ENCODE measurements around the gene MAP3K2. TPM values are rescaled to one million over a fixed set of nuclear protein-coding genes. Genes with fewer than 3 reads are reported as not detected.

Gene MAP3K2
- total RNA-seq, 2 experiments from 2014 or later = 103 to 105 TPM

GRCh38 chr2:127330753-127331152 lies 57.0 kb downstream of the MAP3K2 start:
- H3K4me1 ChIP-seq (ENCODE audit: insufficient read depth, low read length) = no peaks in the 10 kb centered on the region
- ATAC-seq (ENCODE audit: poor library complexity) (no peak), DNase-seq (no peak)
- no peak for TF ChIP-seq CTCF (IDR thresholded peaks at IDR 0.05)
- no peak overlapping the region for H3K27ac ChIP-seq (ENCODE audit: low read depth in 1 of 2, low read length in 2 of 2)
- no peak overlapping the region for H3K4me3 ChIP-seq (ENCODE audit: low read length)
- H3K4me1 Mint-ChIP-seq (ENCODE audit: low read depth) = no peaks in the 10 kb centered on the region
- no peaks in the 10 kb centered on the region for H3K9me3 Mint-ChIP-seq
- no peaks in the 10 kb centered on the region for H3K27me3 Mint-ChIP-seq
- peaks cover 61% of the 10 kb centered on the region for H3K36me3 ChIP-seq (ENCODE audit: insufficient read depth, low read length)
- no peak overlapping the region for H3K4me3 Mint-ChIP-seq
- ChIA-PET POLR2A (no interaction called here), CTCF (no interaction called here)
- H3K27me3 ChIP-seq (ENCODE audit: control insufficient read depth in 1 of 2, insufficient read depth in 2 of 2, low read length in 2 of 2) = no peaks in the 10 kb centered on the region
- H3K27ac Mint-ChIP-seq = no peak overlapping the region
- H3K9me3 ChIP-seq (ENCODE audit: control insufficient read depth in 1 of 2, insufficient read depth in 1 of 2, low read length in 2 of 2) = no peaks in the 10 kb centered on the region
- intact Hi-C loops (cut with DNase I, micrococcal nuclease) = no loop called here
- H3K36me3 Mint-ChIP-seq (ENCODE audit: low read depth) = peaks cover 84% of the 10 kb centered on the region

GRCh38 chr2:127326289-127326945 lies 61.4 kb downstream of the MAP3K2 start:
- ChIA-PET CTCF (no interaction called here), POLR2A (no interaction called here)
- H3K36me3 ChIP-seq (ENCODE audit: insufficient read depth, low read length) = peaks cover 74% of the 10 kb centered on the region
- no peaks in the 10 kb centered on the region for H3K27me3 Mint-ChIP-seq
- TF ChIP-seq CTCF (IDR thresholded peaks at IDR 0.05) = no peak
- H3K9me3 ChIP-seq (ENCODE audit: control insufficient read depth in 1 of 2, insufficient read depth in 1 of 2, low read length in 2 of 2) = no peaks in the 10 kb centered on the region
- H3K4me3 ChIP-seq (ENCODE audit: low read length) = no peak overlapping the region
- H3K27me3 ChIP-seq (ENCODE audit: control insufficient read depth in 1 of 2, insufficient read depth in 2 of 2, low read length in 2 of 2) = no peaks in the 10 kb centered on the region
- H3K27ac ChIP-seq (ENCODE audit: low read depth in 1 of 2, low read length in 2 of 2) = no peak overlapping the region
- intact Hi-C loops (cut with DNase I, micrococcal nuclease) = loop anchor here in 1 of 2 experiments (10.0 kb wide), 1 partner anchor 88 kb away; the partner anchor contains the start of gene PROC
- no peak for DNase-seq
- H3K4me3 Mint-ChIP-seq = no peak overlapping the region
- no peak for ATAC-seq (ENCODE audit: poor library complexity)
- H3K9me3 Mint-ChIP-seq = no peaks in the 10 kb centered on the region
- H3K27ac Mint-ChIP-seq = no peak overlapping the region
- H3K4me1 ChIP-seq (ENCODE audit: insufficient read depth, low read length) = no peaks in the 10 kb centered on the region
- no peaks in the 10 kb centered on the region for H3K4me1 Mint-ChIP-seq (ENCODE audit: low read depth)
- peaks cover 84% of the 10 kb centered on the region for H3K36me3 Mint-ChIP-seq (ENCODE audit: low read depth)

GRCh38 chr2:127324635-127325034 lies 63.1 kb downstream of the MAP3K2 start:
- ChIA-PET CTCF (interaction anchor here (1.7 kb wide), 1 partner anchor 156 kb away, joined by 8 read pairs; no protein-coding TSS in a partner anchor), POLR2A (no interaction called here)
- H3K4me1 Mint-ChIP-seq (ENCODE audit: low read depth) = no peaks in the 10 kb centered on the region
- peak; percentile 38 for TF ChIP-seq CTCF (IDR thresholded peaks at IDR 0.05)
- no peak overlapping the region for H3K27ac Mint-ChIP-seq
- DNase-seq (peak in 4 of 14 experiments; percentile 9 to 26 (median 20)), ATAC-seq (ENCODE audit: poor library complexity) (no peak)
- Histone ChIP-seq H3K36me3 (ENCODE audit: insufficient read depth, low read length) (peaks cover 78% of the 10 kb centered on the region), H3K9me3 (ENCODE audit: control insufficient read depth in 1 of 2, insufficient read depth in 1 of 2, low read length in 2 of 2) (peaks cover 0 to 5% of the 10 kb centered on the region in 2 experiments), H3K4me1 (ENCODE audit: insufficient read depth, low read length) (no peaks in the 10 kb centered on the region), H3K4me3 (ENCODE audit: low read length) (no peak overlapping the region), H3K27ac (ENCODE audit: low read depth in 1 of 2, low read length in 2 of 2) (no peak overlapping the region), H3K27me3 (ENCODE audit: control insufficient read depth in 1 of 2, insufficient read depth in 2 of 2, low read length in 2 of 2) (no peaks in the 10 kb centered on the region)
- H3K9me3 Mint-ChIP-seq = peaks cover 5% of the 10 kb centered on the region
- H3K4me3 Mint-ChIP-seq = no peak overlapping the region
- H3K27me3 Mint-ChIP-seq = no peaks in the 10 kb centered on the region
- intact Hi-C loops (cut with DNase I, micrococcal nuclease) = loop anchor here (2.0 to 10.0 kb wide), 2 partner anchors 90 to 154 kb away; partner anchors contain the start of gene PROC (in 1 of the 2)
- H3K36me3 Mint-ChIP-seq (ENCODE audit: low read depth) = peaks cover 86% of the 10 kb centered on the region
